PFSK-1 (cell line): ENCODE results near the gene FBXW4.

Experiments used
- POLR2AphosphoS5 ChIP-seq: IDR thresholded peaks from 2 replicates; pipeline ENCODE4 v1.6.1; 2012; ENCODE audit warnings: low read depth, mild to moderate bottlenecking, control low read depth, low read length, moderate library complexity
- REST ChIP-seq, 2 experiments: IDR thresholded peaks; 2 replicates each; pipeline versions ENCODE4 v1.6.1 to v1.8.0; 2011 to 2012; ENCODE audit warnings: low read depth in 2 of 2, low read length in 2 of 2, control low read depth in 1 of 2, inconsistent platforms in 1 of 2, mild to moderate bottlenecking in 1 of 2, moderate library complexity in 1 of 2; ENCODE audit not compliant: insufficient read depth in 1 of 2
- SIN3A ChIP-seq: IDR thresholded peaks from 2 replicates; pipeline ENCODE4 v1.6.1; 2012; ENCODE audit warnings: mild to moderate bottlenecking, low read length, moderate library complexity, borderline replicate concordance; ENCODE audit not compliant: insufficient read depth
- TAF1 ChIP-seq: IDR thresholded peaks from 2 replicates; pipeline ENCODE4 v1.6.1; 2012; ENCODE audit warnings: low read length, control low read depth, borderline replicate concordance; ENCODE audit not compliant: insufficient read depth

GRCh38 chr10:101709359-101710058 is 14.5 kb upstream of the FBXW4 start:
- TF ChIP-seq REST (IDR thresholded peaks at IDR 0.05; ENCODE audit: insufficient read depth in 1 of 2, low read depth in 2 of 2, low read length in 2 of 2) (no peak), POLR2AphosphoS5 (no peak), TAF1 (no peak), SIN3A (no peak)
